HG03558 (cell line): ENCODE data around the gene ADARB2.

Experiments
- ATAC-seq: cut with Tn5 transposase; IDR thresholded peaks from one replicate; pipeline ENCODE4 v1.9.1; 2021; ENCODE audit warnings: moderate number of reproducible peaks; ENCODE audit not compliant: unreplicated experiment; ENCODE audit errors: extremely low read depth

Gene ADARB2

GRCh38 chr10:1208366-1209311 lies 528.7 kb downstream of the ADARB2 start:
- ATAC-seq, result no peak

- ATAC-seq, result no peak
Measured at GRCh38 chr10:1206601-1207000, 530.7 kb downstream of the ADARB2 start.

- ATAC-seq, result no peak
Measured at GRCh38 chr10:1206101-1206500, 531.2 kb downstream of the ADARB2 start.

GRCh38 chr10:1205450-1206030 lies 531.8 kb downstream of the ADARB2 start:
- no peak for ATAC-seq

- no peak for ATAC-seq
Measured at GRCh38 chr10:1204434-1205326, 532.6 kb downstream of the ADARB2 start.

GRCh38 chr10:1203704-1204103 lies 533.6 kb downstream of the ADARB2 start:
- no peak for ATAC-seq

- no peak for ATAC-seq
Measured at GRCh38 chr10:1203216-1203615, 534.1 kb downstream of the ADARB2 start.

- ATAC-seq, result no peak
Measured at GRCh38 chr10:1202343-1202742, 535.0 kb downstream of the ADARB2 start.

GRCh38 chr10:1200866-1201807 lies 536.2 kb downstream of the ADARB2 start:
- no peak for ATAC-seq

- ATAC-seq, result no peak
Measured at GRCh38 chr10:1199897-1200721, 537.2 kb downstream of the ADARB2 start.

- no peak for ATAC-seq
Measured at GRCh38 chr10:1199345-1199673, 538.0 kb downstream of the ADARB2 start.

- ATAC-seq, result no peak
Measured at GRCh38 chr10:1198453-1199344, 538.6 kb downstream of the ADARB2 start.

GRCh38 chr10:1197384-1197783 lies 539.9 kb downstream of the ADARB2 start:
- no peak for ATAC-seq

- no peak for ATAC-seq
Measured at GRCh38 chr10:1196656-1197055, 540.7 kb downstream of the ADARB2 start.

- no peak for ATAC-seq
Measured at GRCh38 chr10:1195828-1196227, 541.5 kb downstream of the ADARB2 start.

GRCh38 chr10:1194161-1194560 lies 543.2 kb downstream of the ADARB2 start:
- ATAC-seq, result no peak

GRCh38 chr10:1193561-1193960 lies 543.8 kb downstream of the ADARB2 start:
- no peak for ATAC-seq

- no peak for ATAC-seq
Measured at GRCh38 chr10:1191752-1192151, 545.6 kb downstream of the ADARB2 start.
